ENCODE measurements around the gene EIF2B4.
A peak's percentile ranks its signal among the peaks of the same experiment; 100 is the strongest.
"Not testable (repeated sequence)": the region's sequence is repeated elsewhere in the genome, so short reads cannot be mapped to it uniquely, and the experiment has no call there.

Gene EIF2B4

GRCh38 chr2:27377618-27378095 lies 7.5 kb upstream of the EIF2B4 start:
- DNase-seq (ENCODE audit: low read depth), result no peak

- DNase-seq (ENCODE audit: low read depth), result no peak
Observed at GRCh38 chr2:27376866-27377617, 6.9 kb upstream of the EIF2B4 start.

- DNase-seq (ENCODE audit: low read depth), result no peak
Observed at GRCh38 chr2:27376151-27376865, 6.2 kb upstream of the EIF2B4 start.

GRCh38 chr2:27375513-27376099 lies 5.5 kb upstream of the EIF2B4 start:
- no peak for DNase-seq (ENCODE audit: low read depth)

- no peak for DNase-seq (ENCODE audit: low read depth)
Observed at GRCh38 chr2:27373567-27373966, 3.4 kb upstream of the EIF2B4 start.

GRCh38 chr2:27372937-27373336 lies 2.8 kb upstream of the EIF2B4 start:
- DNase-seq (ENCODE audit: low read depth), result no peak

GRCh38 chr2:27370816-27371620 lies 880 bp upstream of the EIF2B4 start:
- no peak for DNase-seq (ENCODE audit: low read depth)

- DNase-seq (ENCODE audit: low read depth), result no peak
Observed at GRCh38 chr2:27369471-27370025, 590 bp downstream of the EIF2B4 start.

GRCh38 chr2:27363933-27364332 lies 6.2 kb downstream of the EIF2B4 start:
- no peak for DNase-seq (ENCODE audit: low read depth)

GRCh38 chr2:27362678-27363420 lies 7.3 kb downstream of the EIF2B4 start:
- no peak for DNase-seq (ENCODE audit: low read depth)

GRCh38 chr2:27356382-27357181 lies 13.6 kb downstream of the EIF2B4 start, which contains the start of gene GTF3C2:
Gene GTF3C2, minus strand, starts transcription at chr2:27356764. Its CDS starts 13,210 bp downstream, at chr2:27343554.
- DNase-seq (ENCODE audit: low read depth), result peak; percentile 84

- DNase-seq (ENCODE audit: low read depth), result peak; percentile 28
Observed at GRCh38 chr2:27356056-27356381, 14.1 kb downstream of the EIF2B4 start.

GRCh38 chr2:27354597-27354927 lies 15.6 kb downstream of the EIF2B4 start:
- DNase-seq (ENCODE audit: low read depth), result no peak

- DNase-seq (ENCODE audit: low read depth), result no peak
Observed at GRCh38 chr2:27353762-27354596, 16.2 kb downstream of the EIF2B4 start.

- not testable (repeated sequence) for DNase-seq (ENCODE audit: low read depth)
Observed at GRCh38 chr2:27353386-27353761, 16.8 kb downstream of the EIF2B4 start.

GRCh38 chr2:27351802-27352598 lies 18.1 kb downstream of the EIF2B4 start:
- no peak for DNase-seq (ENCODE audit: low read depth)

- no peak for DNase-seq (ENCODE audit: low read depth)
Observed at GRCh38 chr2:27350106-27350693, 19.9 kb downstream of the EIF2B4 start.

- DNase-seq (ENCODE audit: low read depth), result no peak
Observed at GRCh38 chr2:27347641-27348040, 22.5 kb downstream of the EIF2B4 start.
